T-helper 1 cell treated with Interleukin-12 subunit alpha and Interleukin-12 subunit beta and Interleukin-4 antibody, amounts not matched to agents 30 μg/mL and 1 μg/mL, for 36 hours (primary cell): ENCODE measurements around the gene MAST2.

Experiments used
- H3K27ac Mint-ChIP-seq: one replicate; pipeline ENCODE4 v1.8.0; 2021; ENCODE audit warnings: mild to moderate bottlenecking, mixed read lengths
- H3K27me3 Mint-ChIP-seq: one replicate; pipeline ENCODE4 v1.8.0; 2021; ENCODE audit warnings: low read depth, mixed read lengths
- H3K36me3 Mint-ChIP-seq: one replicate; pipeline ENCODE4 v1.8.0; 2021; ENCODE audit warnings: low read depth, mixed read lengths
- H3K4me1 Mint-ChIP-seq: one replicate; pipeline ENCODE4 v1.8.0; 2021; ENCODE audit warnings: low read depth, mixed read lengths
- H3K4me3 Mint-ChIP-seq: one replicate; pipeline ENCODE4 v1.8.0; 2021; ENCODE audit warnings: mild to moderate bottlenecking, moderate library complexity, mixed read lengths
- H3K9me3 Mint-ChIP-seq: one replicate; pipeline ENCODE4 v1.8.0; 2021; ENCODE audit warnings: mixed read lengths

Gene MAST2

GRCh38 chr1:46001081-46001785 is 197.8 kb downstream of the MAST2 start:
- no peaks in the 10 kb centered on the region for H3K4me1 Mint-ChIP-seq
- no peaks in the 10 kb centered on the region for H3K9me3 Mint-ChIP-seq
- no peaks in the 10 kb centered on the region for H3K27me3 Mint-ChIP-seq
- peaks cover 1% of the 10 kb centered on the region for H3K36me3 Mint-ChIP-seq
- H3K4me3 Mint-ChIP-seq: no peak overlapping the region
- H3K27ac Mint-ChIP-seq: no peak overlapping the region

- H3K36me3 Mint-ChIP-seq: peaks cover 1% of the 10 kb centered on the region
- H3K4me1 Mint-ChIP-seq: no peaks in the 10 kb centered on the region
- H3K27me3 Mint-ChIP-seq: no peaks in the 10 kb centered on the region
- H3K9me3 Mint-ChIP-seq: no peaks in the 10 kb centered on the region
- no peak overlapping the region for H3K4me3 Mint-ChIP-seq
- H3K27ac Mint-ChIP-seq: no peak overlapping the region
Measured at GRCh38 chr1:46002551-46003150, 199.2 kb downstream of the MAST2 start.

- no peaks in the 10 kb centered on the region for H3K27me3 Mint-ChIP-seq
- no peaks in the 10 kb centered on the region for H3K4me1 Mint-ChIP-seq
- H3K4me3 Mint-ChIP-seq: no peak overlapping the region
- H3K9me3 Mint-ChIP-seq: no peaks in the 10 kb centered on the region
- peaks cover 3% of the 10 kb centered on the region for H3K36me3 Mint-ChIP-seq
- H3K27ac Mint-ChIP-seq: no peak overlapping the region
Measured at GRCh38 chr1:46003315-46003714, 199.9 kb downstream of the MAST2 start.

GRCh38 chr1:46004492-46004891 is 201.1 kb downstream of the MAST2 start:
- H3K4me3 Mint-ChIP-seq: no peak overlapping the region
- H3K36me3 Mint-ChIP-seq: peaks cover 6% of the 10 kb centered on the region
- no peak overlapping the region for H3K27ac Mint-ChIP-seq
- H3K9me3 Mint-ChIP-seq: no peaks in the 10 kb centered on the region
- H3K4me1 Mint-ChIP-seq: no peaks in the 10 kb centered on the region
- H3K27me3 Mint-ChIP-seq: no peaks in the 10 kb centered on the region

GRCh38 chr1:46005594-46005993 is 202.2 kb downstream of the MAST2 start:
- Mint-ChIP-seq H3K4me1 (no peaks in the 10 kb centered on the region), H3K4me3 (no peak overlapping the region), H3K9me3 (no peaks in the 10 kb centered on the region), H3K27ac (no peak overlapping the region), H3K27me3 (no peaks in the 10 kb centered on the region), H3K36me3 (peaks cover 9% of the 10 kb centered on the region)

GRCh38 chr1:46008585-46008984 is 205.2 kb downstream of the MAST2 start:
- Mint-ChIP-seq H3K4me1 (no peaks in the 10 kb centered on the region), H3K36me3 (peaks cover 10% of the 10 kb centered on the region), H3K4me3 (no peak overlapping the region), H3K27ac (no peak overlapping the region), H3K9me3 (no peaks in the 10 kb centered on the region), H3K27me3 (no peaks in the 10 kb centered on the region)

GRCh38 chr1:46010611-46011010 is 207.2 kb downstream of the MAST2 start:
- H3K36me3 Mint-ChIP-seq: peaks cover 12% of the 10 kb centered on the region
- H3K27ac Mint-ChIP-seq: no peak overlapping the region
- no peaks in the 10 kb centered on the region for H3K27me3 Mint-ChIP-seq
- H3K9me3 Mint-ChIP-seq: no peaks in the 10 kb centered on the region
- H3K4me1 Mint-ChIP-seq: no peaks in the 10 kb centered on the region
- H3K4me3 Mint-ChIP-seq: no peak overlapping the region

GRCh38 chr1:46011121-46011695 is 207.8 kb downstream of the MAST2 start:
- no peaks in the 10 kb centered on the region for H3K27me3 Mint-ChIP-seq
- no peak overlapping the region for H3K4me3 Mint-ChIP-seq
- H3K36me3 Mint-ChIP-seq: peaks cover 12% of the 10 kb centered on the region
- H3K9me3 Mint-ChIP-seq: no peaks in the 10 kb centered on the region
- no peaks in the 10 kb centered on the region for H3K4me1 Mint-ChIP-seq
- H3K27ac Mint-ChIP-seq: no peak overlapping the region

GRCh38 chr1:46012236-46012635 is 208.8 kb downstream of the MAST2 start:
- Mint-ChIP-seq H3K9me3 (no peaks in the 10 kb centered on the region), H3K36me3 (peaks cover 12% of the 10 kb centered on the region), H3K4me1 (no peaks in the 10 kb centered on the region), H3K27me3 (no peaks in the 10 kb centered on the region), H3K27ac (no peak overlapping the region), H3K4me3 (no peak overlapping the region)

- no peaks in the 10 kb centered on the region for H3K27me3 Mint-ChIP-seq
- H3K9me3 Mint-ChIP-seq: no peaks in the 10 kb centered on the region
- H3K4me3 Mint-ChIP-seq: no peak overlapping the region
- H3K27ac Mint-ChIP-seq: no peak overlapping the region
- H3K36me3 Mint-ChIP-seq: peaks cover 8% of the 10 kb centered on the region
- H3K4me1 Mint-ChIP-seq: no peaks in the 10 kb centered on the region
Measured at GRCh38 chr1:46013581-46013980, 210.2 kb downstream of the MAST2 start.

- Mint-ChIP-seq H3K9me3 (no peaks in the 10 kb centered on the region), H3K36me3 (peaks cover 2% of the 10 kb centered on the region), H3K27me3 (no peaks in the 10 kb centered on the region), H3K4me3 (no peak overlapping the region), H3K4me1 (no peaks in the 10 kb centered on the region), H3K27ac (no peak overlapping the region)
Measured at GRCh38 chr1:46017876-46018503, 214.6 kb downstream of the MAST2 start.

- Mint-ChIP-seq H3K27me3 (no peaks in the 10 kb centered on the region), H3K36me3 (peaks cover 6% of the 10 kb centered on the region), H3K27ac (no peak overlapping the region), H3K4me3 (no peak overlapping the region), H3K4me1 (no peaks in the 10 kb centered on the region), H3K9me3 (no peaks in the 10 kb centered on the region)
Measured at GRCh38 chr1:46019348-46019747, 215.9 kb downstream of the MAST2 start.

GRCh38 chr1:46020010-46020409 is 216.6 kb downstream of the MAST2 start:
- Mint-ChIP-seq H3K27ac (no peak overlapping the region), H3K9me3 (no peaks in the 10 kb centered on the region), H3K4me1 (no peaks in the 10 kb centered on the region), H3K4me3 (no peak overlapping the region), H3K27me3 (no peaks in the 10 kb centered on the region), H3K36me3 (peaks cover 6% of the 10 kb centered on the region)

GRCh38 chr1:46021046-46021996 is 217.9 kb downstream of the MAST2 start:
- H3K9me3 Mint-ChIP-seq: no peaks in the 10 kb centered on the region
- H3K27me3 Mint-ChIP-seq: no peaks in the 10 kb centered on the region
- no peaks in the 10 kb centered on the region for H3K4me1 Mint-ChIP-seq
- no peak overlapping the region for H3K27ac Mint-ChIP-seq
- H3K36me3 Mint-ChIP-seq: peaks cover 4% of the 10 kb centered on the region
- H3K4me3 Mint-ChIP-seq: no peak overlapping the region
